ENCODE measurements around the gene OR5K3. TPM values are rescaled to one million over a fixed set of nuclear protein-coding genes. Genes with fewer than 3 reads are reported as not detected.

Gene OR5K3
- total RNA-seq, 1 experiment from 2014 or later: not detected

DNA sequence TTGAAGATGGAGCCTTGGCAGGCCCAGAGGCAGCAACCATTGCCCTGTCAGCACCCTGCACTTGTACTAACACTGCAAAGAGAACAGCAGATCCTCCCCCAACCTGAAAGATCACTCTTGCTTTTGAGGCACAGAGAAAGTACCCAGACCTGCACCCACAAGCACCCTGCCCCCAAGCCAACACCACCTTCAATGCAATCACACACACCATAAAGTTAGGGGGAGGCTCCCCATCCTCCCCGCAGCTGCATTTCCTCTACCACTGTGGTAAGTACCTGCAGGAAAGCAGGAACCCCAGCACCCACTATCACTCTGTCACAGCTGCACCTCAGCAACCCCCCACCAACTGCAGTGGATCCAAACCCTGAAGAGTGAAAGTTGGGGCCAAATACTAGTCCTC lies 12.0 kb downstream of the OR5K3 start:
- H3K4me3 ChIP-seq (ENCODE audit: low read depth in 2 of 2, low read length in 2 of 2): no peak overlapping the region
- ATAC-seq (no peak), DNase-seq (ENCODE audit: low read depth, low spot score) (no peak)
- CTCF ChIA-PET: no interaction called here
- in situ Hi-C loops (cut with HindIII; ENCODE audit: low pct_unique_long_range_greater_than_20kb, low sequenced_read_pairs): no loop called here
- no peak overlapping the region for H3K27ac ChIP-seq (ENCODE audit: low read length)
- H3K4me1 ChIP-seq (ENCODE audit: control insufficient read depth, insufficient read depth, low read length): no peaks in the 10 kb centered on the region
- 0 out of 2 replicates have a peak, but pooled peaks cover 3% of the 10 kb centered on the region for H3K9me3 ChIP-seq (ENCODE audit: control insufficient read depth, insufficient read depth, low read depth, low read length)
- POLR2A ChIA-PET: no interaction called here
- intact Hi-C loops (cut with micrococcal nuclease; ENCODE audit: unreplicated experiment): no loop called here
- no TSS peak for BruUV-seq (replicated peaks)
- TF ChIP-seq, protein P1, sequence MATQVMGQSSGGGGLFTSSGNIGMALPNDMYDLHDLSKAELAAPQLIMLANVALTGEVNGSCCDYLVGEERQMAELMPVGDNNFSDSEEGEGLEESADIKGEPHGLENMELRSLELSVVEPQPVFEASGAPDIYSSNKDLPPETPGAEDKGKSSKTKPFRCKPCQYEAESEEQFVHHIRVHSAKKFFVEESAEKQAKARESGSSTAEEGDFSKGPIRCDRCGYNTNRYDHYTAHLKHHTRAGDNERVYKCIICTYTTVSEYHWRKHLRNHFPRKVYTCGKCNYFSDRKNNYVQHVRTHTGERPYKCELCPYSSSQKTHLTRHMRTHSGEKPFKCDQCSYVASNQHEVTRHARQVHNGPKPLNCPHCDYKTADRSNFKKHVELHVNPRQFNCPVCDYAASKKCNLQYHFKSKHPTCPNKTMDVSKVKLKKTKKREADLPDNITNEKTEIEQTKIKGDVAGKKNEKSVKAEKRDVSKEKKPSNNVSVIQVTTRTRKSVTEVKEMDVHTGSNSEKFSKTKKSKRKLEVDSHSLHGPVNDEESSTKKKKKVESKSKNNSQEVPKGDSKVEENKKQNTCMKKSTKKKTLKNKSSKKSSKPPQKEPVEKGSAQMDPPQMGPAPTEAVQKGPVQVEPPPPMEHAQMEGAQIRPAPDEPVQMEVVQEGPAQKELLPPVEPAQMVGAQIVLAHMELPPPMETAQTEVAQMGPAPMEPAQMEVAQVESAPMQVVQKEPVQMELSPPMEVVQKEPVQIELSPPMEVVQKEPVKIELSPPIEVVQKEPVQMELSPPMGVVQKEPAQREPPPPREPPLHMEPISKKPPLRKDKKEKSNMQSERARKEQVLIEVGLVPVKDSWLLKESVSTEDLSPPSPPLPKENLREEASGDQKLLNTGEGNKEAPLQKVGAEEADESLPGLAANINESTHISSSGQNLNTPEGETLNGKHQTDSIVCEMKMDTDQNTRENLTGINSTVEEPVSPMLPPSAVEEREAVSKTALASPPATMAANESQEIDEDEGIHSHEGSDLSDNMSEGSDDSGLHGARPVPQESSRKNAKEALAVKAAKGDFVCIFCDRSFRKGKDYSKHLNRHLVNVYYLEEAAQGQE (IDR thresholded peaks at IDR 0.05; ENCODE audit: insufficient read depth in 1 of 2, low read depth in 2 of 2, low read length in 1 of 2): no peak
- TF ChIP-seq SIN3A (IDR thresholded peaks at IDR 0.05; ENCODE audit: borderline replicate concordance, insufficient read depth, low read depth, low read length) (no peak), POLR2AphosphoS5 (IDR thresholded peaks at IDR 0.05; ENCODE audit: low read depth, low read length) (no peak), TCF7L2 (IDR thresholded peaks at IDR 0.05; ENCODE audit: low read depth, low read length) (no peak)
- TF ChIP-seq, protein P2, sequence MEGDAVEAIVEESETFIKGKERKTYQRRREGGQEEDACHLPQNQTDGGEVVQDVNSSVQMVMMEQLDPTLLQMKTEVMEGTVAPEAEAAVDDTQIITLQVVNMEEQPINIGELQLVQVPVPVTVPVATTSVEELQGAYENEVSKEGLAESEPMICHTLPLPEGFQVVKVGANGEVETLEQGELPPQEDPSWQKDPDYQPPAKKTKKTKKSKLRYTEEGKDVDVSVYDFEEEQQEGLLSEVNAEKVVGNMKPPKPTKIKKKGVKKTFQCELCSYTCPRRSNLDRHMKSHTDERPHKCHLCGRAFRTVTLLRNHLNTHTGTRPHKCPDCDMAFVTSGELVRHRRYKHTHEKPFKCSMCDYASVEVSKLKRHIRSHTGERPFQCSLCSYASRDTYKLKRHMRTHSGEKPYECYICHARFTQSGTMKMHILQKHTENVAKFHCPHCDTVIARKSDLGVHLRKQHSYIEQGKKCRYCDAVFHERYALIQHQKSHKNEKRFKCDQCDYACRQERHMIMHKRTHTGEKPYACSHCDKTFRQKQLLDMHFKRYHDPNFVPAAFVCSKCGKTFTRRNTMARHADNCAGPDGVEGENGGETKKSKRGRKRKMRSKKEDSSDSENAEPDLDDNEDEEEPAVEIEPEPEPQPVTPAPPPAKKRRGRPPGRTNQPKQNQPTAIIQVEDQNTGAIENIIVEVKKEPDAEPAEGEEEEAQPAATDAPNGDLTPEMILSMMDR (IDR thresholded peaks at IDR 0.05): no peak
- H3K36me3 ChIP-seq (ENCODE audit: control insufficient read depth, insufficient read depth, low read length): no peaks in the 10 kb centered on the region
- no peaks in the 10 kb centered on the region for H3K27me3 ChIP-seq (ENCODE audit: control insufficient read depth, insufficient read depth, low read length)

DNA sequence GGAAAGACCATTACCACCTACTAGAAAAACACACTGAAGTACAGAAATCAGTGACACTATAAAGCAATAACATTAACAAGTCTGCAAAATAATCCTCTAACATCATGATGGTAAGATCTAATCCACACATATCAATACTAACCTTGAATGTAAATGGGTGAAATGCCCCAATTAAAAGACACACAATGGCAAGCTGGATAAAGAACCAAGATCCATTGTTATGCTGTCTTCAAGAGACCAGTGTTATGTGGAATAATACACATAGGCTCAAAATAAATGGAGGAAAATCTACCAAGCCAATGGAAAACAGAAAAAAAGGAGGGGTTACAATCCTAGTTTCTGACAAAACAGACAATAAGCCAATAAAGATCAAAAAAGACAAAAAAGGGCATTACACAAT lies 13.5 kb downstream of the OR5K3 start:
- ChIA-PET CTCF (no interaction called here), POLR2A (no interaction called here)
- ATAC-seq: no peak
- Histone ChIP-seq H3K36me3 (ENCODE audit: control insufficient read depth, insufficient read depth, low read length) (no peaks in the 10 kb centered on the region), H3K9me3 (ENCODE audit: control insufficient read depth, insufficient read depth, low read depth, low read length) (0 out of 2 replicates have a peak, but pooled peaks cover 3% of the 10 kb centered on the region), H3K27me3 (ENCODE audit: control insufficient read depth, insufficient read depth, low read length) (no peaks in the 10 kb centered on the region), H3K4me3 (ENCODE audit: low read depth in 2 of 2, low read length in 2 of 2) (no peak overlapping the region), H3K4me1 (ENCODE audit: control insufficient read depth, insufficient read depth, low read length) (no peaks in the 10 kb centered on the region), H3K27ac (ENCODE audit: low read length) (no peak overlapping the region)
- DNase-seq (ENCODE audit: low read depth, low spot score): no peak
- intact Hi-C loops (cut with micrococcal nuclease; ENCODE audit: unreplicated experiment) (no loop called here), in situ Hi-C loops (cut with HindIII; ENCODE audit: low pct_unique_long_range_greater_than_20kb, low sequenced_read_pairs) (no loop called here)
- BruUV-seq (replicated peaks): no TSS peak
- TF ChIP-seq POLR2AphosphoS5 (IDR thresholded peaks at IDR 0.05; ENCODE audit: low read depth, low read length) (no peak), SIN3A (IDR thresholded peaks at IDR 0.05; ENCODE audit: borderline replicate concordance, insufficient read depth, low read depth, low read length) (no peak)
- TF ChIP-seq, protein P1 (IDR thresholded peaks at IDR 0.05; ENCODE audit: insufficient read depth in 1 of 2, low read depth in 2 of 2, low read length in 1 of 2): no peak

Data from Panc1 (cell line).